ENCODE measurements around the gene SAA1.
"Not testable (repeated sequence)": the region's sequence is repeated elsewhere in the genome, so short reads cannot be mapped to it uniquely, and the experiment has no call there.

Gene SAA1

GRCh38 chr11:18261721-18262120 lies 4.3 kb upstream of the SAA1 start:
- DNase-seq, result no peak

GRCh38 chr11:18262681-18263350 lies 3.2 kb upstream of the SAA1 start:
- DNase-seq, result not testable (repeated sequence)

GRCh38 chr11:18264035-18264434 lies 2.0 kb upstream of the SAA1 start:
- DNase-seq, result no peak

- DNase-seq, result no peak
Measured at GRCh38 chr11:18264677-18265555, 1.1 kb upstream of the SAA1 start.

GRCh38 chr11:18267335-18268133 lies 1.5 kb downstream of the SAA1 start:
- not testable (repeated sequence) for DNase-seq

GRCh38 chr11:18269252-18269651 lies 3.2 kb downstream of the SAA1 start:
- DNase-seq, result not testable (repeated sequence)

GRCh38 chr11:18270102-18270501 lies 4.0 kb downstream of the SAA1 start:
- no peak for DNase-seq

GRCh38 chr11:18271206-18271605 lies 5.1 kb downstream of the SAA1 start:
- no peak for DNase-seq

- no peak for DNase-seq
Measured at GRCh38 chr11:18277565-18278271, 11.7 kb downstream of the SAA1 start.

GRCh38 chr11:18280438-18281045 lies 14.5 kb downstream of the SAA1 start:
- no peak for DNase-seq

- no peak for DNase-seq
Measured at GRCh38 chr11:18282626-18283025, 16.6 kb downstream of the SAA1 start.

GRCh38 chr11:18285841-18286240 lies 19.8 kb downstream of the SAA1 start:
- no peak for DNase-seq

GRCh38 chr11:18288911-18289310 lies 22.8 kb downstream of the SAA1 start:
- DNase-seq, result no peak

GRCh38 chr11:18294862-18295261 lies 28.8 kb downstream of the SAA1 start:
- DNase-seq, result no peak

GRCh38 chr11:18295316-18295715 lies 29.3 kb downstream of the SAA1 start:
- no peak for DNase-seq

GRCh38 chr11:18299721-18300120 lies 33.7 kb downstream of the SAA1 start:
- DNase-seq, result no peak

- DNase-seq, result no peak
Measured at GRCh38 chr11:18304745-18305144, 38.7 kb downstream of the SAA1 start.

GRCh38 chr11:18307461-18308139 lies 41.5 kb downstream of the SAA1 start:
- no peak for DNase-seq

GRCh38 chr11:18308242-18308641 lies 42.2 kb downstream of the SAA1 start:
- no peak for DNase-seq

GRCh38 chr11:18309691-18310090 lies 43.6 kb downstream of the SAA1 start:
- no peak for DNase-seq

GRCh38 chr11:18310800-18311340 lies 44.8 kb downstream of the SAA1 start:
- DNase-seq, result no peak

Measured in DMS79 treated with DMSO at 0.1 percent for 48 hours (cell line).